Fibroblast of lung (primary cell): ENCODE results near the gene CD160.

Experiments
- EZH2 ChIP-seq: IDR thresholded peaks from 2 replicates; pipeline ENCODE4 v1.5.1; 2012; ENCODE audit warnings: low read length, control low read depth, mild to moderate bottlenecking; ENCODE audit errors: missing control alignments
- TF ChIP-seq, protein P1 (sequence below), 2 donors: IDR thresholded peaks in 1 of 2; conservative IDR thresholded peaks in 1 of 2; 1 replicate in 1 of 2; 2 replicates in 1 of 2; pipeline ENCODE4 v1.5.1; 2011 to 2012; ENCODE audit warnings: low read length in 2 of 2, control low read depth in 1 of 2, inconsistent platforms in 1 of 2, low read depth in 1 of 2, mild to moderate bottlenecking in 1 of 2

DNA sequence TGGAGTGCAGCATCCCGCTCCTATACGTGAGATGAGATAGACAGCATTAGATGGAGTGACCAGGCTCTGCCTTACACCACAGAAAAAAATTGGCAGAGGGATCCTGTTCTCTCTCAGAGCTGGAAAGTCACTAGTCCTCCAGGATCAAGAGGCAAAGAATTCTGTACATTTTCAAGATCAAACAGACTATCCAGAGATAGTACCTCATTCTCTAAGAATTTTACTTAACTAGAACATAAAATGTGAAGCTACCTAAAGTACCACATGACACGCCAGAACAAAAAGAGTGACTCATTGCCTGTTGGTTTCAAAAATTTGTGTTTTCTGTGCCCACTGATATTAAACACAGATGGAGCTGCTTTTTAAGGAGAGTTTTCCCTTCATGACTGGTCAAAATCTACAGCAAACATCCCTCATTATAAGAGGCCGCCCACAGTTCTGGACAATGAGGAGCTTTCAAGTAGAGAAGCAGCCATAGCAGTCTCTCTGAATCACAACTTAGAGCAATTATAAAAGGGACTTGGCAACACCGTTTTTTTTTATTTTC lies 32.3 kb downstream of the CD160 start:
- TF ChIP-seq, protein P1, sequence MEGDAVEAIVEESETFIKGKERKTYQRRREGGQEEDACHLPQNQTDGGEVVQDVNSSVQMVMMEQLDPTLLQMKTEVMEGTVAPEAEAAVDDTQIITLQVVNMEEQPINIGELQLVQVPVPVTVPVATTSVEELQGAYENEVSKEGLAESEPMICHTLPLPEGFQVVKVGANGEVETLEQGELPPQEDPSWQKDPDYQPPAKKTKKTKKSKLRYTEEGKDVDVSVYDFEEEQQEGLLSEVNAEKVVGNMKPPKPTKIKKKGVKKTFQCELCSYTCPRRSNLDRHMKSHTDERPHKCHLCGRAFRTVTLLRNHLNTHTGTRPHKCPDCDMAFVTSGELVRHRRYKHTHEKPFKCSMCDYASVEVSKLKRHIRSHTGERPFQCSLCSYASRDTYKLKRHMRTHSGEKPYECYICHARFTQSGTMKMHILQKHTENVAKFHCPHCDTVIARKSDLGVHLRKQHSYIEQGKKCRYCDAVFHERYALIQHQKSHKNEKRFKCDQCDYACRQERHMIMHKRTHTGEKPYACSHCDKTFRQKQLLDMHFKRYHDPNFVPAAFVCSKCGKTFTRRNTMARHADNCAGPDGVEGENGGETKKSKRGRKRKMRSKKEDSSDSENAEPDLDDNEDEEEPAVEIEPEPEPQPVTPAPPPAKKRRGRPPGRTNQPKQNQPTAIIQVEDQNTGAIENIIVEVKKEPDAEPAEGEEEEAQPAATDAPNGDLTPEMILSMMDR (conservative IDR thresholded peaks at IDR 0.05 in 1 of 2, IDR thresholded peaks at IDR 0.05 in 1 of 2; ENCODE audit: low read depth in 1 of 2, low read length in 2 of 2) = no peak
- TF ChIP-seq EZH2 = no peak
